HG02970 (cell line): Measurements from ENCODE around the gene PNLIPRP3.
A peak's percentile ranks its signal among the peaks of the same experiment; 100 is the strongest.

Source experiments
- ATAC-seq: cut with Tn5 transposase; IDR thresholded peaks from one replicate; pipeline ENCODE4 v1.9.1; 2021; ENCODE audit warnings: mild to moderate bottlenecking, moderate library complexity, moderate number of reproducible peaks; ENCODE audit not compliant: unreplicated experiment, low FRiP score

The PNLIPRP3 gene

GRCh38 chr10:116444527-116445142 lies 17.0 kb downstream of the PNLIPRP3 start:
- ATAC-seq = peak; percentile 73

- no peak for ATAC-seq
These were observed 23.2 kb downstream of the PNLIPRP3 start for GRCh38 chr10:116450861-116451260.

DNA sequence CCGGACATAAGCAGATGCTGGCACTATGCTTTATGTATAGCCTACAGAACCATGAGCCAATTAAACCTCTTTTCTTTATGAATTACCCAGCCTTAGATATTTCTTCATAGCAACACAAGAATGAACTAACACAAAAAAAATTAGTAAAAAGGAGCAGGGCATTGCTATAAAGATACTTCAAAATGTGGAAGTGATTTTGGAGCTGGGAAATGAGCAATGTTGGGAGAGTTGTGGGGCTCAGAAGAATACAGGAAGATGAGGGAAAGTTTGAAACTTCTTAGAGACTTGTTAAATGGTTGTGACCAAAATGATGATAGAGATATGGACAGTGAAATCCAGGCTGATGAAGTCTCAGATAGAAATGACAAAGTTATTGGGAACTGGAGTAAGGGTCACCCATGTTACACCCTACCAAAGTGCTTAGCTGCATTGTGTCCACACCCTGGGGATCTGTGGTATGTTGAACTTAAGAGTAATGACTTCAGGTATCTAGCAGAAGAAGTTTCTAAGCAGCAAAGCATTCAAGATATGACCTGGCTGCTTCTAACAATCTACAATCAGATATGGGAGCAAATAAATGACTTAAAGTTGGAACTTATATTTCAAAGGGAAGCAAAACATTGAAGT lies 24.2 kb downstream of the PNLIPRP3 start:
- no peak for ATAC-seq

- ATAC-seq = no peak
These were observed 24.7 kb downstream of the PNLIPRP3 start for GRCh38 chr10:116452338-116452720.

- no peak for ATAC-seq
These were observed 29.8 kb downstream of the PNLIPRP3 start for GRCh38 chr10:116457488-116457887.

GRCh38 chr10:116460219-116460618 lies 32.6 kb downstream of the PNLIPRP3 start:
- no peak for ATAC-seq

GRCh38 chr10:116461680-116462079 lies 34.0 kb downstream of the PNLIPRP3 start:
- no peak for ATAC-seq

DNA sequence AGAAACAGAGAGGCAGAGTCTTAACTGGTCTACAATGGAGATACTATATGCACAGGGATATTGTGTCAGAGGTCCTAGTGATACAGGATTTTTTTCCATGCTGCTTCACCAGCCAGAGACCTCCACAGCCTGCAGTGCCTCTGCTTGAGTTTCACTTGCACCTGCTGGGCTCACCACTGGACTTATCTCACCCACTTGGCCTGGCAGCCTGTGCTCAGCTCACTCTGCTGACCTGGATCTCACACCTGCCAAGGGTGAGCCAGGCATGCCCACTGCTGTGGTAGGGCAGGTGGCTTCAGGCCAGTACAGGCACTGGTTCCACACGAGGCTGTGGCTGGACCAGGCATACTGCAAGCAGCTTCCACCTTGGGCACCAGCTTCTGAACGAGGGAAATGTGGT lies 36.6 kb downstream of the PNLIPRP3 start:
- ATAC-seq = no peak

DNA sequence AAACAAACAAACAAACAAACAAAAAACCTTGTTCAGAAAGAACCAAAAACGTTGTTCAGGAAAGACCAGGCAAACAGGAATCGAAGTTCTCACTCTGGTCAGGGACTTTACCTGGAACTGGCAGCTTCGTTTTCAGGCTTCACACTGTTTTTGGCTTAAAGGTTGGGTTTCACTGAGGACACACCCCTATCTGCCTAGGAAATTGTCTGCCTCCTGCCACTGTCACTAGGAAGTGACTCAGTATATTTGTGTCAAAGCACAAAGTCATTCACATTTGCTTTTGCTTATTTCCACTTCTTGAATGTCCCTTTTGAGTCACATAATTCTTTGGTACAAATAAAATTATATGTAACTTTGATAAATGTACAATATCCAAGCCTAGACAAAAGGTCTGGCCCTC lies 37.9 kb downstream of the PNLIPRP3 start:
- ATAC-seq = no peak

- no peak for ATAC-seq
These were observed 39.2 kb downstream of the PNLIPRP3 start for GRCh38 chr10:116466715-116467422.

DNA sequence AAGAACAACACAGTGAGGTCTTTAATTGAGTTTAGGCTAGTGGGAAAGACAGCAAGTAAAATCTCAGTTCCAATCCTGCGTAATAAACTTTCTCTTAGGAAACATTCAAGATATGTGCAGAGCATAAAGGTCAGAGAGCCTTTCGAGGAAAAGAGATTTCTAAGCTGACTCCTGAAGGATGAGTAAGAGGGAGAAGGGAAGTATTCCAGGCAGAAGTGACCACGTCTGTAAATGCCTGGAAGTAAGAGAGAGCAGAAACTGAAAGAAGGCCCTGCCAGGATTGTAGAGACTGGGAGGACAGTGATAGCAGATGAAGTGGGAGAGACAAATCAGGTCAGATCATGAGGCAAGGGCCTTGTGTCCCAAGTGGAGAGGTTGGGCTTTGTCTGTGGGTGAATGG lies 41.8 kb downstream of the PNLIPRP3 start:
- ATAC-seq = no peak

DNA sequence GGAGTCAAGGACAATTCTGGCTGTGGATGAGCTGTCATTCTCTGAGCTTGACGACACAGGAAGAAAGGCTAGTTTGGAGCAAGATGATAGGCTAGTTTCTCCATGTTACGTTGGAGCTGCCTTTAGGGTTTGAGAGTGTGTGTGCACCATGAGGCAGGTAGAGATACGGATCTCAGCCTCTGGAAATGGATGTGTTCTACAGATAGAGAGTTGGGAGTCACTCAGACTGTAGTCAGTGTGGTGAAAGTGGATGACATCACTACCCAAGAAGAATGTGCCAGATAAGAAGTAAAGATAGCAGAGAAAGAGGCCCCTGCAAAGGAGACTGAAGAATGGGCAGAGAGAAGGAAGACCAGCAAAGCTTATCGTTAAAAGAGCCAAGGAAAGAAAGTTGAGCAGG lies 42.4 kb downstream of the PNLIPRP3 start:
- ATAC-seq = no peak

DNA sequence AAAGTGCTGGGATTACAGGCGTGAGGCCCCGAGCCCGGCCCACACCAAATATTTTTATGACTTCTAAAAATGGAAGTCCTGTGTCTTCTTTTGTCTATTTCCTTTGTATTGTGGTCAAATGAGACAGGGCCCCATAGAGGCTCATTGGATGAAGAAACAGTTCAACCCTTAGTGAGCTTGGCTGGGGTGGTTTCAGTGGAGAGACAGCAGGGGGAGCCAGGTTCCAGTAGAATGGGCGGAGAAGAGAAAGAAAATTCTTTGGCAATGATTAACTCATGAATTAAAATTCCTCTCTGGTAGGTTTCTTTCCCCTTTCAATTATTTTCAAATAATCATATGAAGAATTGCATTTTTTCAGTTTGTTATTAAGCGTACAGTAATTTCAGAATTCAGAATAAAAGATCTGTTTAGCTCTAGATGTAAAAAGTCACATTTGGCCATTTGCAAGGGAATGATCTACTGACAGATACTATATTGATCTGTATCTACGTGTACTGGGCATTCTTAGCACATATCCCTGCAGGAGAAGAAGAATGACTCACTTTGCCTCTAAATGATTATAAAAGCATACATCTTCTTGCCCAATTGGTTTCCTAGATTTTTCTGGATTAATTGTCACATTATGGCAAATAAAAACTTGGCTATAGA lies 43.2 kb downstream of the PNLIPRP3 start:
- no peak for ATAC-seq

DNA sequence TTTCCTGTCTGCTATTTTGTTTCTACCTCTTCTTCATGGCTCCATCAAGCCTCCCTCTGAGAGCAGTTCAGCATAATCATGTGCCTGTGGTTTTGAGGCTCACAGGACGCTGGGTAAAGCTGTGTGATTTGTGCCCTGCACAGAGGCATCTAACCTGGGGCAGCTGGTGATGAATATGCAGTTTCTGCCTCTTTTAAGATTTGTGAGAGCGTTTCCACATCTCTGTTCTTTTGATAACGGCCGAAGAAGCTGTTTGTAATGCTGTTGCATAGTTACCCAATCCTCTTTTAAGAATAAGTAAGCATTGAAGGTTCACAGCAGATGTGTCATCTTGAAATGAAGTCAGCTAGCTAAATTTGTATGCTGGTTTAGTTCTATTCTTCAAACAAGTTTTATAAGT lies 45.2 kb downstream of the PNLIPRP3 start:
- no peak for ATAC-seq

DNA sequence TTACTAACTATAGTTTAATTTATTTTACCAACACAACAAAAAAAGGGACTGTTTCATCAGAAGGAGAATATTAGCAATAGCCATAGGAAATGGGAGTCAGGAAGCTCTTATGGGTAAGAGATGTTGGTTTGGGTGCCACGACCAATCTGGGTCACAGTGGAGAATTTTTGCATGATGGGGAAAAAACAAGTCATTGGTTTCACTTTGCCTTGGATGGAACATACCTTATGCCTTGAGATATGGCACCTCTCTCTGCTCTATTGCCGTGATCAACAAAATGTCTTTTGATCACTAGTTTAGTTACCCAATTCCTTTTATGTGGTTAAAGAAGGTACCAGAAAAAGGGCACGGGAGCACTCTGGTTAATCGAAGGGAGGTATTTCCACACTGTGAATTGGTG lies 48.2 kb downstream of the PNLIPRP3 start:
- no peak for ATAC-seq

GRCh38 chr10:116476461-116476860 lies 48.8 kb downstream of the PNLIPRP3 start:
- no peak for ATAC-seq

GRCh38 chr10:116477986-116478664 lies 50.5 kb downstream of the PNLIPRP3 start:
- no peak for ATAC-seq

- no peak for ATAC-seq
These were observed 59.3 kb downstream of the PNLIPRP3 start for GRCh38 chr10:116486770-116487448.

GRCh38 chr10:116487522-116488430 lies 60.1 kb downstream of the PNLIPRP3 start:
- ATAC-seq = no peak
